CD4-positive, alpha-beta T cell (primary cell): ENCODE data around the gene KRTAP1-5. TPM values are rescaled to one million over a fixed set of nuclear protein-coding genes. Genes with fewer than 3 reads are reported as not detected.

Source experiments
- ATAC-seq: fragments of 200-7000 bp; cut with Tn5 transposase; one replicate; pipeline ENCODE4 v1.10.0; 2022; ENCODE audit warnings: mild to moderate bottlenecking; ENCODE audit not compliant: poor library complexity
- CTCF ChIA-PET: fragments of 350-600 bp; sonication (Branson Sonifier 250); formaldehyde crosslinking; loops from one replicate; lab custom pipeline; 2021; ENCODE audit warnings: antibody characterized with exemption, inconsistent platforms; lab: Charles Lee
- POLR2A ChIA-PET: fragments of 350-600 bp; sonication (Branson Sonifier 250); formaldehyde crosslinking; loops from one replicate; lab custom pipeline; 2021; ENCODE audit warnings: antibody characterized with exemption, inconsistent platforms; lab: Charles Lee
- DNase-seq, 14 experiments: peaks; one replicate each; pipeline ENCODE4 v3.0.0-alpha.2; 2013 to 2020; ENCODE audit warnings: mixed read lengths in 2 of 14
- H3K27ac ChIP-seq, 2 donors: one replicate each; pipeline versions ENCODE4 v1.5.1 to v1.7.0; 2013; ENCODE audit warnings: low read length in 2 of 2, low read depth in 1 of 2, mild to moderate bottlenecking in 1 of 2
- H3K27me3 ChIP-seq, 2 experiments: 1 replicate in 1 of 2; 2 replicates in 1 of 2; pipeline versions ENCODE4 v1.6.1 to v1.7.0; 2013; ENCODE audit warnings: low read length in 2 of 2, control low read depth in 1 of 2, mild to moderate bottlenecking in 1 of 2, moderate library complexity in 1 of 2; ENCODE audit not compliant: insufficient read depth in 2 of 2, control insufficient read depth in 1 of 2
- H3K36me3 ChIP-seq: one replicate; pipeline ENCODE4 v1.6.1; 2013; ENCODE audit warnings: low read length, control low read depth; ENCODE audit not compliant: insufficient read depth
- H3K4me1 ChIP-seq: one replicate; pipeline ENCODE4 v1.6.1; 2013; ENCODE audit warnings: low read length, control low read depth; ENCODE audit not compliant: insufficient read depth
- H3K4me3 ChIP-seq: one replicate; pipeline ENCODE4 v1.5.1; 2013; ENCODE audit warnings: mild to moderate bottlenecking, low read length, moderate library complexity
- H3K9me3 ChIP-seq, 2 experiments: 1 replicate in 1 of 2; 2 replicates in 1 of 2; pipeline versions ENCODE4 v1.6.1 to v1.7.0; 2013; ENCODE audit warnings: low read length in 2 of 2, mild to moderate bottlenecking in 2 of 2, control low read depth in 1 of 2, moderate library complexity in 1 of 2; ENCODE audit not compliant: control insufficient read depth in 1 of 2, insufficient read depth in 1 of 2
- H3K27ac Mint-ChIP-seq: one replicate; pipeline ENCODE4 v1.8.0; 2020; ENCODE audit warnings: mixed read lengths
- H3K27me3 Mint-ChIP-seq: one replicate; pipeline ENCODE4 v1.8.0; 2021; ENCODE audit warnings: mixed read lengths
- H3K36me3 Mint-ChIP-seq: one replicate; pipeline ENCODE4 v1.8.0; 2021; ENCODE audit warnings: low read depth, mixed read lengths
- H3K4me1 Mint-ChIP-seq: one replicate; pipeline ENCODE4 v1.8.0; 2021; ENCODE audit warnings: low read depth, mixed read lengths
- H3K4me3 Mint-ChIP-seq: one replicate; pipeline ENCODE4 v1.8.0; 2020; ENCODE audit warnings: mild to moderate bottlenecking, mixed read lengths
- H3K9me3 Mint-ChIP-seq: one replicate; pipeline ENCODE4 v1.8.0; 2020; ENCODE audit warnings: mixed read lengths
- CTCF ChIP-seq: fragments of 200-600 bp; IDR thresholded peaks from one replicate; pipeline ENCODE4 v1.8.0; 2022; ENCODE audit warnings: antibody characterized with exemption, mild to moderate bottlenecking
- intact Hi-C, 2 experiments: fragments of 100-400 bp; cut with DNase I in 1 of 2; cut with micrococcal nuclease in 1 of 2; formaldehyde crosslinking; loops; one replicate each; pipeline versions ENCODE4 v1.15.1 to v1.9.0; 2023 to 2025; cut with DNase I, micrococcal nuclease
- total RNA-seq, 174 experiments: library from RNA in 2 of 174; stranded (reverse) in 2 of 174; gene quantifications; one replicate each; pipeline ENCODE4 v1.2.3 and lab custom pipeline; 2021 to 2026

Gene KRTAP1-5
- total RNA-seq, 2 experiments from 2014 or later = not detected

- no peaks in the 10 kb centered on the region for H3K27me3 ChIP-seq
- POLR2A ChIA-PET = no interaction called here
- H3K9me3 ChIP-seq = no peaks in the 10 kb centered on the region
- Mint-ChIP-seq H3K27ac (no peak overlapping the region), H3K4me1 (no peaks in the 10 kb centered on the region), H3K4me3 (no peak overlapping the region), H3K27me3 (peaks cover 14% of the 10 kb centered on the region), H3K36me3 (no peaks in the 10 kb centered on the region), H3K9me3 (peaks cover 3% of the 10 kb centered on the region)
- no peaks in the 10 kb centered on the region for H3K4me1 ChIP-seq
- no peak overlapping the region for H3K27ac ChIP-seq
- intact Hi-C loops = no loop called here
- DNase-seq (no peak), ATAC-seq (no peak)
- no peak overlapping the region for H3K4me3 ChIP-seq
- CTCF ChIA-PET = no interaction called here
- no peak for TF ChIP-seq CTCF
- H3K36me3 ChIP-seq = no peaks in the 10 kb centered on the region
Measured at GRCh38 chr17:41018541-41018940, 8.5 kb downstream of the KRTAP1-5 start.

- H3K27me3 Mint-ChIP-seq = peaks cover 9% of the 10 kb centered on the region
- no peaks in the 10 kb centered on the region for H3K27me3 ChIP-seq
- no peaks in the 10 kb centered on the region for H3K9me3 Mint-ChIP-seq
- intact Hi-C loops = no loop called here
- H3K9me3 ChIP-seq = no peaks in the 10 kb centered on the region
- H3K4me3 Mint-ChIP-seq = no peak overlapping the region
- H3K4me3 ChIP-seq = no peak overlapping the region
- DNase-seq = no peak
- ATAC-seq = no peak
- ChIA-PET POLR2A (interaction anchor here (0.8 kb wide), 1 partner anchor 9 kb away, joined by 3 read pairs; no protein-coding TSS in a partner anchor), CTCF (no interaction called here)
- H3K27ac Mint-ChIP-seq = no peak overlapping the region
- H3K4me1 ChIP-seq = no peaks in the 10 kb centered on the region
- no peaks in the 10 kb centered on the region for H3K36me3 Mint-ChIP-seq
- H3K36me3 ChIP-seq = no peaks in the 10 kb centered on the region
- no peak overlapping the region for H3K27ac ChIP-seq
- H3K4me1 Mint-ChIP-seq = no peaks in the 10 kb centered on the region
- no peak for TF ChIP-seq CTCF
Measured at GRCh38 chr17:41016578-41017215, 10.3 kb downstream of the KRTAP1-5 start.

GRCh38 chr17:41015454-41015853, 11.6 kb downstream of the KRTAP1-5 start:
- no peak overlapping the region for H3K4me3 ChIP-seq
- TF ChIP-seq CTCF = no peak
- no peaks in the 10 kb centered on the region for H3K27me3 ChIP-seq
- H3K4me3 Mint-ChIP-seq = no peak overlapping the region
- no peaks in the 10 kb centered on the region for H3K9me3 Mint-ChIP-seq
- intact Hi-C loops = loop anchor here in 1 of 2 experiments (1.0 kb wide), 1 partner anchor 40 kb away; the partner anchor contains the start of gene KRTAP2-2
- H3K36me3 ChIP-seq = no peaks in the 10 kb centered on the region
- no peak overlapping the region for H3K27ac ChIP-seq
- POLR2A ChIA-PET = interaction anchor here (0.7 kb wide), 1 partner anchor 11 kb away, joined by 3 read pairs; no protein-coding TSS in a partner anchor
- no peak overlapping the region for H3K27ac Mint-ChIP-seq
- H3K9me3 ChIP-seq = no peaks in the 10 kb centered on the region
- no peaks in the 10 kb centered on the region for H3K36me3 Mint-ChIP-seq
- H3K27me3 Mint-ChIP-seq = peaks cover 4% of the 10 kb centered on the region
- CTCF ChIA-PET = no interaction called here
- ATAC-seq (no peak), DNase-seq (no peak)
- H3K4me1 Mint-ChIP-seq = no peaks in the 10 kb centered on the region
- no peaks in the 10 kb centered on the region for H3K4me1 ChIP-seq
